ENCODE data around the gene GDPD3. TPM values are rescaled to one million over a fixed set of nuclear protein-coding genes. Genes with fewer than 3 reads are reported as not detected.

The GDPD3 gene
- total and polyA plus RNA-seq, 2 of the 13 experiments (the other 11 are each of a cell fraction or from before 2014, with no cell fraction given), result 18.7 to 20.6 TPM

DNA sequence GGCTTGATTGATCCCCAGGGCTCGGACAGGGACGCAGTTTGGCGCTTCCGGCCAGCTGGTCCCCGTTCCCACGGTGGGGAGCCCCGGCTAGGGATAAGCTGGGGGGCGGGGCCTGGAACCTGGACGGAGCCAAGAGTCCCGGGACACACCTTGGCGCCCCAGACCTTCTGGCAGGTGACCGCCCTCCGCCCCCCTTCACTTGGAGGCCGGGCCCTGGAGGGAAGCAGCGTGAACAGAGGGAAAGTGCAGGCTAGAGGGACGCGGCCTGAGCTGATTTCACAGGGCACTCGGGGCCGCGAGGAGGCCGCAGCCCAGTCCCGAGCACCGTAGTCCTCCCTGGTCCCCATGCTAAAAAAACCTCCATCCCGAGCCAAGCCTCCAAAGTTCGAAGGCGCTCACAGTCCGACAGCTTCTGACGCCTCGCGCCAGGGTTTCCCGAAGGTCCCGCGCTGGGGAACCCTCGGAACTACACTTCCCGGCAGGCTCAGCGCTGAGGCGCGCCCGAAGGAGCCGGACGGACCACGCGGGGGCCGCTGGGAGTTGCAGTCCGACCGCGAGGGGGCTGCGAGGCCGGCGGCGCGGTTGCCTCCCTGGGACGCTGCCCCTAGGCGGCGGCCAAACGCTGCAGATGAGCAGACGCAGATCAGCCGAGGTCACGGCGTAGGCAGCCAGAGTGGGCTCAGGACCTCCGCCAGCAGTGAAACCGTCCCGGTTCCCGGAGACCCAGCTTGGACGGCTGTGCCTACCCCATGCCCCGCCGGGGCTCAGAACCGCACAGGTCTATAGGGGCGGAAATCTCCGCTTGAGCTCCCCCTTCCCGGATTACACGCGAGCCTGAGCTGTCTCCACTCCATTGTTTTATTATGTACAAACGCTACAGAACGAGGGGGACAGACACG is 21.6 kb downstream of the GDPD3 start, which contains the start of gene TBX6:
TSS of gene TBX6 (minus strand) at position 451 of the 899 bp plus-strand sequence. CDS start 731 bp downstream, outside the sequence.
- Histone ChIP-seq H2AFZ (ENCODE audit: low read length) (no peak within 1 kb of the TSS), H3K27me3 (ENCODE audit: control insufficient read depth in 1 of 2, insufficient read depth in 2 of 2, low read length in 2 of 2) (no peaks in the 10 kb centered on the region; a peak in 1 of 5 replicates), H3K9ac (ENCODE audit: insufficient read depth, low read depth, low read length) (peak within 1 kb of the TSS; percentile 72), H4K20me1 (ENCODE audit: insufficient read depth, low read length) (no peaks in the 10 kb centered on the region), H3K4me2 (ENCODE audit: low read depth, low read length) (peak within 1 kb of the TSS; percentile 95), H3K9me3 (ENCODE audit: low read length) (peaks cover 1% of the 10 kb centered on the region; the same call in 1 of the 2 replicates), H3K4me3 (replicated peaks in 1 of 3; ENCODE audit: insufficient read depth in 1 of 3, low read depth in 2 of 3, low read length in 3 of 3) (peak within 1 kb of the TSS; percentile 58 to 78 (median 67)), H3K79me2 (ENCODE audit: insufficient read depth, low read length) (no peaks in the 10 kb centered on the region), H3K27ac (ENCODE audit: extremely low read length, insufficient read depth, low read length) (peak within 1 kb of the TSS; percentile 72), H3K4me1 (ENCODE audit: insufficient read depth, low read length) (peaks cover 74% of the 10 kb centered on the region), H3K36me3 (replicated peaks in 1 of 2; ENCODE audit: control insufficient read depth in 1 of 2, insufficient read depth in 2 of 2, low read length in 2 of 2) (no peaks in the 10 kb centered on the region; a peak in 1 of 5 replicates)
- POLR2A ChIA-PET, result interaction anchor here (0.6 to 6.0 kb wide), 16 partner anchors 10 to 550 kb away, joined by 3 to 120 read pairs (median 6); partner anchors contain the start of genes ALDOA, CORO1A, GDPD3 and MAPK3
- peak; percentile 34 for FAIRE-seq
- intact Hi-C loops (cut with micrococcal nuclease; ENCODE audit: unreplicated experiment), result loop anchor here (1.0 kb wide), 2 partner anchors 25 to 49 kb away; no protein-coding TSS in a partner anchor
- WGBS (ENCODE audit: low lambda C conversion rate), result 11% methylated on average over 74 of the region's 76 CpGs
- peak; percentile 81 for ATAC-seq
- peak; percentile 88 for DNase-seq (ENCODE audit: low spot score)
- in situ Hi-C loops (cut with HindIII; ENCODE audit: extremely low pct_ligation_motif_present, low pct_unique_long_range_greater_than_20kb), result loop anchor here (25.0 kb wide), 1 partner anchor 546 kb away; no protein-coding TSS in a partner anchor
- CTCF ChIA-PET (ENCODE audit: low intra/inter-chr PET ratio, low total read pairs), result interaction anchor here (1.2 to 2.0 kb wide), 5 partner anchors 18 to 49 kb away, joined by 3 to 19 read pairs (median 8); partner anchors contain the start of gene GDPD3
- BruUV-seq (replicated peaks), result no TSS peak
- TF ChIP-seq, protein P1, sequence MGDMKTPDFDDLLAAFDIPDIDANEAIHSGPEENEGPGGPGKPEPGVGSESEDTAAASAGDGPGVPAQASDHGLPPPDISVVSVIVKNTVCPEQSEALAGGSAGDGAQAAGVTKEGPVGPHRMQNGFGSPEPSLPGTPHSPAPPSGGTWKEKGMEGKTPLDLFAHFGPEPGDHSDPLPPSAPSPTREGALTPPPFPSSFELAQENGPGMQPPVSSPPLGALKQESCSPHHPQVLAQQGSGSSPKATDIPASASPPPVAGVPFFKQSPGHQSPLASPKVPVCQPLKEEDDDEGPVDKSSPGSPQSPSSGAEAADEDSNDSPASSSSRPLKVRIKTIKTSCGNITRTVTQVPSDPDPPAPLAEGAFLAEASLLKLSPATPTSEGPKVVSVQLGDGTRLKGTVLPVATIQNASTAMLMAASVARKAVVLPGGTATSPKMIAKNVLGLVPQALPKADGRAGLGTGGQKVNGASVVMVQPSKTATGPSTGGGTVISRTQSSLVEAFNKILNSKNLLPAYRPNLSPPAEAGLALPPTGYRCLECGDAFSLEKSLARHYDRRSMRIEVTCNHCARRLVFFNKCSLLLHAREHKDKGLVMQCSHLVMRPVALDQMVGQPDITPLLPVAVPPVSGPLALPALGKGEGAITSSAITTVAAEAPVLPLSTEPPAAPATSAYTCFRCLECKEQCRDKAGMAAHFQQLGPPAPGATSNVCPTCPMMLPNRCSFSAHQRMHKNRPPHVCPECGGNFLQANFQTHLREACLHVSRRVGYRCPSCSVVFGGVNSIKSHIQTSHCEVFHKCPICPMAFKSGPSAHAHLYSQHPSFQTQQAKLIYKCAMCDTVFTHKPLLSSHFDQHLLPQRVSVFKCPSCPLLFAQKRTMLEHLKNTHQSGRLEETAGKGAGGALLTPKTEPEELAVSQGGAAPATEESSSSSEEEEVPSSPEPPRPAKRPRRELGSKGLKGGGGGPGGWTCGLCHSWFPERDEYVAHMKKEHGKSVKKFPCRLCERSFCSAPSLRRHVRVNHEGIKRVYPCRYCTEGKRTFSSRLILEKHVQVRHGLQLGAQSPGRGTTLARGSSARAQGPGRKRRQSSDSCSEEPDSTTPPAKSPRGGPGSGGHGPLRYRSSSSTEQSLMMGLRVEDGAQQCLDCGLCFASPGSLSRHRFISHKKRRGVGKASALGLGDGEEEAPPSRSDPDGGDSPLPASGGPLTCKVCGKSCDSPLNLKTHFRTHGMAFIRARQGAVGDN (CRISPR knock-in tag; IDR thresholded peaks at IDR 0.05), result peak; percentile 94
- TF ChIP-seq PAX8 (CRISPR knock-in tag; IDR thresholded peaks at IDR 0.05; ENCODE audit: borderline replicate concordance) (no peak), ATF7 (IDR thresholded peaks at IDR 0.05) (no peak), ATF7 (CRISPR knock-in tag; IDR thresholded peaks at IDR 0.05) (0 out of 2 replicates have a peak, but pooled peaks have one; percentile 10), ZBTB42 (CRISPR knock-in tag; IDR thresholded peaks at IDR 0.05) (no peak), ZNF660 (CRISPR knock-in tag; IDR thresholded peaks at IDR 0.05; ENCODE audit: borderline replicate concordance, low read depth) (no peak), ZFP36L2 (CRISPR knock-in tag; IDR thresholded peaks at IDR 0.05) (no peak), NR1H2 (CRISPR knock-in tag; IDR thresholded peaks at IDR 0.05; ENCODE audit: borderline replicate concordance, low read depth) (no peak), NCOR1 (IDR thresholded peaks at IDR 0.05; ENCODE audit: borderline replicate concordance, low read length) (no peak)
- TF ChIP-seq, protein P2, sequence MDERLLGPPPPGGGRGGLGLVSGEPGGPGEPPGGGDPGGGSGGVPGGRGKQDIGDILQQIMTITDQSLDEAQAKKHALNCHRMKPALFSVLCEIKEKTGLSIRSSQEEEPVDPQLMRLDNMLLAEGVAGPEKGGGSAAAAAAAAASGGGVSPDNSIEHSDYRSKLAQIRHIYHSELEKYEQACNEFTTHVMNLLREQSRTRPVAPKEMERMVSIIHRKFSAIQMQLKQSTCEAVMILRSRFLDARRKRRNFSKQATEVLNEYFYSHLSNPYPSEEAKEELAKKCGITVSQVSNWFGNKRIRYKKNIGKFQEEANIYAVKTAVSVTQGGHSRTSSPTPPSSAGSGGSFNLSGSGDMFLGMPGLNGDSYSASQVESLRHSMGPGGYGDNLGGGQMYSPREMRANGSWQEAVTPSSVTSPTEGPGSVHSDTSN (CRISPR knock-in tag; IDR thresholded peaks at IDR 0.05), result no peak
- TF ChIP-seq, protein P3, sequence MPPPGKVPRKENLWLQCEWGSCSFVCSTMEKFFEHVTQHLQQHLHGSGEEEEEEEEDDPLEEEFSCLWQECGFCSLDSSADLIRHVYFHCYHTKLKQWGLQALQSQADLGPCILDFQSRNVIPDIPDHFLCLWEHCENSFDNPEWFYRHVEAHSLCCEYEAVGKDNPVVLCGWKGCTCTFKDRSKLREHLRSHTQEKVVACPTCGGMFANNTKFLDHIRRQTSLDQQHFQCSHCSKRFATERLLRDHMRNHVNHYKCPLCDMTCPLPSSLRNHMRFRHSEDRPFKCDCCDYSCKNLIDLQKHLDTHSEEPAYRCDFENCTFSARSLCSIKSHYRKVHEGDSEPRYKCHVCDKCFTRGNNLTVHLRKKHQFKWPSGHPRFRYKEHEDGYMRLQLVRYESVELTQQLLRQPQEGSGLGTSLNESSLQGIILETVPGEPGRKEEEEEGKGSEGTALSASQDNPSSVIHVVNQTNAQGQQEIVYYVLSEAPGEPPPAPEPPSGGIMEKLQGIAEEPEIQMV (CRISPR knock-in tag; IDR thresholded peaks at IDR 0.05; ENCODE audit: low read depth), result no peak
- TF ChIP-seq, protein P4, sequence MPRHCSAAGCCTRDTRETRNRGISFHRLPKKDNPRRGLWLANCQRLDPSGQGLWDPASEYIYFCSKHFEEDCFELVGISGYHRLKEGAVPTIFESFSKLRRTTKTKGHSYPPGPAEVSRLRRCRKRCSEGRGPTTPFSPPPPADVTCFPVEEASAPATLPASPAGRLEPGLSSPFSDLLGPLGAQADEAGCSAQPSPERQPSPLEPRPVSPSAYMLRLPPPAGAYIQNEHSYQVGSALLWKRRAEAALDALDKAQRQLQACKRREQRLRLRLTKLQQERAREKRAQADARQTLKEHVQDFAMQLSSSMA (CRISPR knock-in tag; IDR thresholded peaks at IDR 0.05), result no peak; the same call in 1 of the 2 replicates
- TF ChIP-seq, protein P5, sequence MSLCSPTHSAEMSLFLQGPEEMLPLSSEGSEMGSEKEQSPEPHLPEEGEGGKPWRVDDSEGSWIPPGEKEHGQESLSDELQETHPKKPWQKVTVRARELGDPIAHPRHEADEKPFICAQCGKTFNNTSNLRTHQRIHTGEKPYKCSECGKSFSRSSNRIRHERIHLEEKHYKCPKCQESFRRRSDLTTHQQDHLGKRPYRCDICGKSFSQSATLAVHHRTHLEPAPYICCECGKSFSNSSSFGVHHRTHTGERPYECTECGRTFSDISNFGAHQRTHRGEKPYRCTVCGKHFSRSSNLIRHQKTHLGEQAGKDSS (CRISPR knock-in tag; IDR thresholded peaks at IDR 0.05; ENCODE audit: borderline replicate concordance, low read depth), result no peak; the same call in 1 of the 2 replicates

Measured in HepG2 (cell line).